ENCODE results near the gene MAP7. TPM values are rescaled to one million over a fixed set of nuclear protein-coding genes. Genes with fewer than 3 reads are reported as not detected.
"Not testable (repeated sequence)": the region's sequence is repeated elsewhere in the genome, so short reads cannot be mapped to it uniquely, and the experiment has no call there.

Gene MAP7
- total RNA-seq, 2 experiments from 2014 or later: 2.1 to 2.3 TPM

- DNase-seq: no peak
- CTCF ChIA-PET: no interaction called here
- Mint-ChIP-seq H3K27me3 (peaks cover 3% of the 10 kb centered on the region), H3K36me3 (ENCODE audit: low read depth) (no peaks in the 10 kb centered on the region), H3K4me1 (peaks cover 9% of the 10 kb centered on the region), H3K9me3 (no peaks in the 10 kb centered on the region), H3K27ac (no peak overlapping the region), H3K4me3 (no peak overlapping the region)
- POLR2A ChIA-PET: no interaction called here
These were observed 139.8 kb downstream of the MAP7 start for GRCh38 chr6:136410201-136411024.

- peaks cover 9% of the 10 kb centered on the region for H3K4me1 Mint-ChIP-seq
- H3K27ac Mint-ChIP-seq: no peak overlapping the region
- H3K36me3 Mint-ChIP-seq (ENCODE audit: low read depth): no peaks in the 10 kb centered on the region
- DNase-seq: no peak
- POLR2A ChIA-PET: no interaction called here
- H3K27me3 Mint-ChIP-seq: peaks cover 3% of the 10 kb centered on the region
- CTCF ChIA-PET: interaction anchor here (1.1 kb wide), 1 partner anchor 9 kb away, joined by 3 read pairs; no protein-coding TSS in a partner anchor
- H3K9me3 Mint-ChIP-seq: no peaks in the 10 kb centered on the region
- H3K4me3 Mint-ChIP-seq: no peak overlapping the region
These were observed 140.6 kb downstream of the MAP7 start for GRCh38 chr6:136409597-136409996.

DNA sequence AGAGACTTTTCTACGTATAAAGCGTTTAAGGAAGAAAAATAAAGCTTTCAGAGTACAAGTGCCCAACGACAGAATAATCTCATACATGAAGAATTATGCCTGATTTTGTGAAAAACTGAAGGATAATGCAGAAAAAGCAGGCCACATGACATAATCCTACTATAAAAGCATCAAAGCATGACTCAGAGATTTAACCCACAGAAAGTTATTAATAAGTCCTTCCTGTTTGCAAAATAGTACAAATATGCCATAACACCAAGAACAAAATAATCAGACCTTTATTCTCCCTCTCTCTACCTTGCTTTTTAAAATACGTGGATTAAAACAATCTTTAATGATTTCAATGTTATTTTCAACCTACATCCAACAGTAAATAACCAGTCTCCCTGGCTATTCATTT is 142.0 kb downstream of the MAP7 start:
- Mint-ChIP-seq H3K27ac (no peak overlapping the region), H3K4me3 (no peak overlapping the region), H3K27me3 (peaks cover 3% of the 10 kb centered on the region), H3K4me1 (peaks cover 9% of the 10 kb centered on the region), H3K36me3 (ENCODE audit: low read depth) (no peaks in the 10 kb centered on the region), H3K9me3 (no peaks in the 10 kb centered on the region)
- no peak for DNase-seq
- ChIA-PET POLR2A (no interaction called here), CTCF (no interaction called here)

- no peak overlapping the region for H3K4me3 Mint-ChIP-seq
- peaks cover 8% of the 10 kb centered on the region for H3K4me1 Mint-ChIP-seq
- H3K9me3 Mint-ChIP-seq: no peaks in the 10 kb centered on the region
- POLR2A ChIA-PET: no interaction called here
- DNase-seq: no peak
- no peaks in the 10 kb centered on the region for H3K36me3 Mint-ChIP-seq (ENCODE audit: low read depth)
- H3K27me3 Mint-ChIP-seq: peaks cover 3% of the 10 kb centered on the region
- CTCF ChIA-PET: no interaction called here
- H3K27ac Mint-ChIP-seq: no peak overlapping the region
These were observed 144.7 kb downstream of the MAP7 start for GRCh38 chr6:136405420-136406029.

DNA sequence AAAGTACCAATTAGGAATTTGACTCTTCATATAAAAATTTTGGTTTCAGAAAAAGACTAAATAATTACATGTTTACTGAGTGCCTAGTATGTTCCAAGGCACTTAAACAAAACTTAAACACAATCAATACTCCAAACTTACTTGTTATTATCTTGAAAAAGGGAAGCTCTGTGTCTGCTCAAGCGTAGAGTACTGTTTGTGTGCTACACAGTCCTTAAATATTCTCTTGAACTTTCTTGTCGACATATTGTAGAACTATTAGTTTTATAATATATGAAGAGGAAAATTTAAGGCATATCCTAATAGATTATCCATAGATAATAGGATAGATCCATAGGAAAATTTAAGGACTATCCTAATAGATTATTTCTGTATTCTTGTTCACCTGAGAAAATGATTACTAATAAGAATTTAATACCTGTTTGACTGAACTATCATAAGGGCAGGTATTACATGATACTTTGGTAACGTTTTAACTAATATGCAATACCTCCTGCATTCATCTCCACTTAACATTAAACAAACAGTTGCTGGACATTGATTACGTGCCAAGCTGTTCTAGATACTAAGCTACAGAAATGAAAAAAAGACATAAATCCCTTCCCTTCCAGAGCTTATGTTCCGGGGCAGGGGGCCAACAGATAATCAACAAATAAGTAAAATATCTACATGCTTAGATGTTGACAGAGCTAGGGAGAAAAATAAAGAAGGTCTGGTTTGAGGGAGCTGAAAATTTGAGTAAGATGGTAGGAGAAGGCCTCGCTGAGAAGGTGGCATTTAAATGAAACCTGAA is 145.4 kb downstream of the MAP7 start:
- Mint-ChIP-seq H3K9me3 (no peaks in the 10 kb centered on the region), H3K27ac (no peak overlapping the region), H3K36me3 (ENCODE audit: low read depth) (no peaks in the 10 kb centered on the region), H3K4me3 (no peak overlapping the region), H3K4me1 (peaks cover 2% of the 10 kb centered on the region), H3K27me3 (peaks cover 3% of the 10 kb centered on the region)
- ChIA-PET CTCF (interaction anchor here (0.6 kb wide), 1 partner anchor 11 kb away, joined by 5 read pairs; no protein-coding TSS in a partner anchor), POLR2A (no interaction called here)
- no peak for DNase-seq

DNA sequence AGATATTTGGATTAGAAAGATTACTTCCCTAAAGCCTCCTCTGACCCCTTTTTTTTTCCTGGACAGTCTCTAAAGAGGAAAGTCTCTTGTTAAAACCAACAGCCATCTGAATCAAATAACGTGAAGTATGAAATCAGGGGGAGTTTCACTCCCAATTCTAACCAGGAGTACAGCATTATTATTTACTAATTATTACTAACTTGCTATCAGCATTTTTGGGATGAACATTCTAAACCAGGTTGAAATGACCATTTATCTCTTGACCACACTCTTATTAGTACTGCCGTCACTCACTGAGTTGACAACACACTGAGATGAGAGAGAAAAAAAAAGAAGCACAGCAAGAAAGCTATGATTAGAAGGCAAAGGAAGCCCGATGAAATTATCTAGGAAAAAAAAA is 146.2 kb downstream of the MAP7 start:
- CTCF ChIA-PET: no interaction called here
- POLR2A ChIA-PET: no interaction called here
- Mint-ChIP-seq H3K27ac (no peak overlapping the region), H3K4me1 (no peaks in the 10 kb centered on the region), H3K36me3 (ENCODE audit: low read depth) (no peaks in the 10 kb centered on the region), H3K27me3 (peaks cover 3% of the 10 kb centered on the region), H3K4me3 (no peak overlapping the region), H3K9me3 (no peaks in the 10 kb centered on the region)
- DNase-seq: no peak

GRCh38 chr6:136403110-136403980 is 146.9 kb downstream of the MAP7 start:
- Mint-ChIP-seq H3K9me3 (no peaks in the 10 kb centered on the region), H3K27me3 (peaks cover 3% of the 10 kb centered on the region), H3K4me3 (no peak overlapping the region), H3K36me3 (ENCODE audit: low read depth) (no peaks in the 10 kb centered on the region), H3K4me1 (no peaks in the 10 kb centered on the region), H3K27ac (no peak overlapping the region)
- CTCF ChIA-PET: no interaction called here
- POLR2A ChIA-PET: no interaction called here
- no peak for DNase-seq

GRCh38 chr6:136401749-136402148 is 148.5 kb downstream of the MAP7 start:
- Mint-ChIP-seq H3K4me1 (no peaks in the 10 kb centered on the region), H3K4me3 (no peak overlapping the region), H3K9me3 (no peaks in the 10 kb centered on the region), H3K27me3 (peaks cover 3% of the 10 kb centered on the region), H3K36me3 (ENCODE audit: low read depth) (no peaks in the 10 kb centered on the region), H3K27ac (no peak overlapping the region)
- ChIA-PET CTCF (interaction anchor here (1.3 kb wide), 1 partner anchor 9 kb away, joined by 3 read pairs; no protein-coding TSS in a partner anchor), POLR2A (no interaction called here)
- no peak for DNase-seq

GRCh38 chr6:136401236-136401635 is 149.0 kb downstream of the MAP7 start:
- POLR2A ChIA-PET; H3K27me3 Mint-ChIP-seq; H3K9me3 Mint-ChIP-seq; DNase-seq; H3K4me3 Mint-ChIP-seq; H3K27ac Mint-ChIP-seq; H3K36me3 Mint-ChIP-seq (ENCODE audit: low read depth); H3K4me1 Mint-ChIP-seq: not testable (repeated sequence)
- CTCF ChIA-PET: interaction anchor here (1.3 kb wide), 2 partner anchors 8 kb away, joined by 3 read pairs; no protein-coding TSS in a partner anchor

- Mint-ChIP-seq H3K36me3 (ENCODE audit: low read depth) (no peaks in the 10 kb centered on the region), H3K4me3 (no peak overlapping the region), H3K9me3 (no peaks in the 10 kb centered on the region), H3K4me1 (no peaks in the 10 kb centered on the region), H3K27me3 (no peaks in the 10 kb centered on the region), H3K27ac (no peak overlapping the region)
- CTCF ChIA-PET: no interaction called here
- POLR2A ChIA-PET: no interaction called here
- no peak for DNase-seq
These were observed 151.8 kb downstream of the MAP7 start for GRCh38 chr6:136398453-136398852.

DNA sequence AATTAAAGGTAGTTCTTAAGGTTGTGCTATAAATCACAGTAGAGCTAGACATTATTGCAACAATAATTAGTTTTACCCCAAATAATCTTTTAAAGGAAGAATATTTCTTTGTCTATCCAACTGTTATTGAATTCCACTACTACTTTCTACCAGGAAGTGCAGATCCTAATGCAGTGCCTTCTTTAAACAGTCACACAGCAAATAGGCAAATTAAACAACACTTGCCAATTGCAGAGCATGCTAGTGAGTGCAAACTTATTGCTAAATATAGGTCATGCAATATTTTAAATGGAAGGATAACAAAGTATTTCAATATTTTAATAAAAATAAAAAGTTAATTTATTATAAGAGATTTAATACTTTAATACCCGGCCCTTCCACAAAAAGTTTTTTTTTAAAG is 153.3 kb downstream of the MAP7 start:
- POLR2A ChIA-PET: no interaction called here
- no peak for DNase-seq
- H3K27me3 Mint-ChIP-seq: no peaks in the 10 kb centered on the region
- no peak overlapping the region for H3K27ac Mint-ChIP-seq
- no peak overlapping the region for H3K4me3 Mint-ChIP-seq
- CTCF ChIA-PET: no interaction called here
- no peaks in the 10 kb centered on the region for H3K4me1 Mint-ChIP-seq
- no peaks in the 10 kb centered on the region for H3K9me3 Mint-ChIP-seq
- H3K36me3 Mint-ChIP-seq (ENCODE audit: low read depth): no peaks in the 10 kb centered on the region

GRCh38 chr6:136390959-136391358 is 159.3 kb downstream of the MAP7 start:
- H3K36me3 Mint-ChIP-seq (ENCODE audit: low read depth); H3K27me3 Mint-ChIP-seq; H3K27ac Mint-ChIP-seq; DNase-seq; POLR2A ChIA-PET; H3K9me3 Mint-ChIP-seq; H3K4me3 Mint-ChIP-seq; CTCF ChIA-PET; H3K4me1 Mint-ChIP-seq: not testable (repeated sequence)

Data from activated CD4-positive, alpha-beta T cell treated with anti-CD3 and anti-CD28 coated beads, Interleukin-2, amount 10 ng/mL, durations not matched to agents 7 days and 5 days (primary cell).